Progenitor cell of endocrine pancreas (in vitro differentiated cells): ENCODE results near the gene UGT1A1. TPM values are rescaled to one million over a fixed set of nuclear protein-coding genes. Genes with fewer than 3 reads are reported as not detected.

Experiments
- DNase-seq: peaks from one replicate; pipeline ENCODE4 v3.0.0; 2021; ENCODE audit warnings: low spot score; ENCODE audit not compliant: unreplicated experiment
- H3K27ac Mint-ChIP-seq: 2 replicates; pipeline ENCODE4 v1.8.0; 2021; ENCODE audit warnings: mild to moderate bottlenecking, moderate library complexity, mixed read lengths
- H3K27me3 Mint-ChIP-seq: 2 replicates; pipeline ENCODE4 v1.8.0; 2021; ENCODE audit warnings: mixed read lengths
- H3K36me3 Mint-ChIP-seq: 2 replicates; pipeline ENCODE4 v1.8.0; 2022; ENCODE audit warnings: mixed read lengths; ENCODE audit not compliant: insufficient read depth
- H3K4me1 Mint-ChIP-seq: 2 replicates; pipeline ENCODE4 v1.8.0; 2021; ENCODE audit warnings: low read depth, mixed read lengths
- H3K4me3 Mint-ChIP-seq: 2 replicates; pipeline ENCODE4 v1.8.0; 2021; ENCODE audit warnings: low read depth, mild to moderate bottlenecking, moderate library complexity, mixed read lengths
- H3K9me3 Mint-ChIP-seq: 2 replicates; pipeline ENCODE4 v1.8.0; 2021; ENCODE audit warnings: low read depth, mixed read lengths
- total RNA-seq: library from RNA; stranded (reverse); gene quantifications from 2 replicates; pipeline ENCODE4 v1.2.1, GENCODE V29; 2021
- TF ChIP-seq, protein P1 (sequence below): fragments of 200-600 bp; sonication (generic); IDR thresholded peaks from one replicate; pipeline ENCODE4 v1.5.0; 2021; ENCODE audit warnings: antibody characterized with exemption, mild to moderate bottlenecking; ENCODE audit not compliant: unreplicated experiment

Gene UGT1A1
- total RNA-seq, 1 donor from 2014 or later, result not detected

DNA sequence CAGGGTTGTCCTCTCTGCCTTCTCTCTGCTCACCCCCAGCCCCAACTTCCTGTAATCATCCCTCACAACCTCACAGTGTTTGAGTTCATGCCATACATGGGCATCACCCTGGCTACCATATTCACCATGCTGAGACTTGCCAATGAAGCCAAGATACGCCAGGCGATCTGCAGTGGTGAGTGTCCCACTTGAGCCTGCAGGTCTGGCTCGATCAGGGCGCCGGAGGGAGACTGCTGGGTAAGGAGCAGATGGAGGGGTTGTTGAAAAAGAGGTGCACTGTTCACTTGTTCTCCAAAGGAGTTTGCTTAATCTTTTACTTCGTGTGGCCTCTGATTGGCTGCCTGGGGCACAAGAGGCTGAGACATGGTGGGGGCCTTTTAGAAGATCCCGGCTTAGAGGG is 32.6 kb downstream of the UGT1A1 start:
- Mint-ChIP-seq H3K4me1 (no peaks in the 10 kb centered on the region), H3K27ac (no peak overlapping the region), H3K9me3 (no peaks in the 10 kb centered on the region), H3K27me3 (peaks cover 11% of the 10 kb centered on the region), H3K4me3 (no peak overlapping the region), H3K36me3 (no peaks in the 10 kb centered on the region)
- DNase-seq, result no peak
- TF ChIP-seq, protein P1, sequence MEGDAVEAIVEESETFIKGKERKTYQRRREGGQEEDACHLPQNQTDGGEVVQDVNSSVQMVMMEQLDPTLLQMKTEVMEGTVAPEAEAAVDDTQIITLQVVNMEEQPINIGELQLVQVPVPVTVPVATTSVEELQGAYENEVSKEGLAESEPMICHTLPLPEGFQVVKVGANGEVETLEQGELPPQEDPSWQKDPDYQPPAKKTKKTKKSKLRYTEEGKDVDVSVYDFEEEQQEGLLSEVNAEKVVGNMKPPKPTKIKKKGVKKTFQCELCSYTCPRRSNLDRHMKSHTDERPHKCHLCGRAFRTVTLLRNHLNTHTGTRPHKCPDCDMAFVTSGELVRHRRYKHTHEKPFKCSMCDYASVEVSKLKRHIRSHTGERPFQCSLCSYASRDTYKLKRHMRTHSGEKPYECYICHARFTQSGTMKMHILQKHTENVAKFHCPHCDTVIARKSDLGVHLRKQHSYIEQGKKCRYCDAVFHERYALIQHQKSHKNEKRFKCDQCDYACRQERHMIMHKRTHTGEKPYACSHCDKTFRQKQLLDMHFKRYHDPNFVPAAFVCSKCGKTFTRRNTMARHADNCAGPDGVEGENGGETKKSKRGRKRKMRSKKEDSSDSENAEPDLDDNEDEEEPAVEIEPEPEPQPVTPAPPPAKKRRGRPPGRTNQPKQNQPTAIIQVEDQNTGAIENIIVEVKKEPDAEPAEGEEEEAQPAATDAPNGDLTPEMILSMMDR, result no peak

DNA sequence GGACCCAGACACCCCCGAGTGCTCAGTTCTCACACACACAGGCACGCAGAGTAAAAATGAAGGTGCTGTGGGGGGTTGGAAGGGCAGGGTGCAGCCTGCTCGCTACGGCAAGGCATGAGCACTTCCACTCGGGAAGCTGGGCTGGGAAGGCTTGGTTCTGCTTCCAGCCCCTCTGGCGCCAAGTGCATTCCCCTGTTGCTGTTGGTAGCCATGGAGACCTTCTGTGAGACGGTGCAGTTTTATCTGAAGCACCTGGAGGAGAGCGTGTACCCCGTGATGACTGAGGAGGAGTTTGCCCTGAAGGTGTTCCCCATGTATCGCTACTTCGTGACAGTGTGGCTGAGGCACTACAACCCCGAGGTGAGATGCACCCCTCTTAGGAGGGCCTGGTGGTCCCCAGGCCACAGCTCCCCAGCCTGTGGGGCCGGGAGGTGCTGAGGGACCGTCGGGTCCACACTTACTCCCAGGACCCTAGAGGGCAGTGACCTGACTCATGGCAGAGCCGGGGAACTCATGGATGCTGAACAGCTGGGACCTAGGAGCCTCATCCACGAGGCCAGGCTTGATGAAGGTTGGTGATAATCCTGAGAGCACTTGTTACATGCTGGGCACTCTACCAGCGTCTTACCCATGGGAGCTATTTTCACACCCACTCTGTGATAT is 33.5 kb downstream of the UGT1A1 start:
- Mint-ChIP-seq H3K36me3 (no peaks in the 10 kb centered on the region), H3K4me3 (no peak overlapping the region), H3K9me3 (no peaks in the 10 kb centered on the region), H3K27me3 (peaks cover 11% of the 10 kb centered on the region), H3K27ac (no peak overlapping the region), H3K4me1 (no peaks in the 10 kb centered on the region)
- TF ChIP-seq, protein P1, result no peak
- DNase-seq, result no peak

DNA sequence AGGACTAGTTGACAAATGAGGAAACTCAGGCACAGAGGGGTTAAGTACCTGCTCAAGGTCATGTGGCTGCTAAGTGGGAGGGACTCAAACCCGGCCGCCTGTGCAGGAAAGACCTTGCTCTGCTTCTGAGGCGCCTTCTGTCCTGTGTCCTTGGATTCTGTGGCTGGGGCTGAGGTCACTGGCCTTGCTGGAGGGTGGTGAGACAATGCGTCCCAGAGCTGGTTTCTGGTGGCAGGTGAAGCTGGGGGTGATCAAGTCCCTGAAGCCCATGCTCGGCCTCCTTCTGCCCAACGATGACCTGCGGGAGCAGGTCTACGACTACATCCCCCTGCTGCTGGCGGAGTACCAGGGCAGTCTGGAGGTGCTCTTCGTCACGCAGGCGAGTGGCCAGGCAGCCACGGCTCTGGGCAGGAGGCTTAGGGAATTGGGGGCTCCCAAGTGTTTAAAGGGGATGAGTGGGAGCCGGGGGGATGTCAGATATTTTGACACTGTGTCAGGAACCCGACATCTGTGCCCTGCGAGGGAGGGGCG is 34.1 kb downstream of the UGT1A1 start:
- Mint-ChIP-seq H3K9me3 (no peaks in the 10 kb centered on the region), H3K27me3 (peaks cover 14% of the 10 kb centered on the region), H3K36me3 (no peaks in the 10 kb centered on the region), H3K4me1 (no peaks in the 10 kb centered on the region), H3K27ac (no peak overlapping the region), H3K4me3 (no peak overlapping the region)
- no peak for DNase-seq
- TF ChIP-seq, protein P1, result no peak

DNA sequence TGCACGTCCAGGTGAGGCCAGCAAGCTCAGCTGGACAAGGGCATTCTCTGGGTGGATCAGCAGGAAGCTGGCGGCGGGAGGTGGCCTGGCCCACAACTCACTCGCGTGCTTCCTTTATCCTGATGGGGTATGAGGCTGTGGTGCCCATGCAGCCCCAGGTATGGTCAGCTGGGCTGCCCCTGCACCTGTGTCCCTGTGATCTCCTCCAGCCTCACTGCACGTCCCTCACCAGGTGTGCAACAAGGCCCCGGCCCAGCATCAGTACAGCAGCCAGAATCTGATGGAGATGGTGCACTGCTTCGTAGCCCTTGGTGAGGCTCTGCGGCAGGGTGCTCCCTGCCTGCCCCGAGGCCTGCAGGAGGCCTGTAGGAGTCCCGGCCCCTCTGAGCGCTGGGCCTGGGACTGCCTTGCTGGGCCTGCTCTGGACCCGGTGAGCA is 35.7 kb downstream of the UGT1A1 start:
- Mint-ChIP-seq H3K4me3 (no peak overlapping the region), H3K4me1 (no peaks in the 10 kb centered on the region), H3K9me3 (peaks cover 5% of the 10 kb centered on the region), H3K36me3 (no peaks in the 10 kb centered on the region), H3K27ac (no peak overlapping the region), H3K27me3 (peaks cover 17% of the 10 kb centered on the region)
- DNase-seq, result peak; percentile 6
- TF ChIP-seq, protein P1, result no peak

DNA sequence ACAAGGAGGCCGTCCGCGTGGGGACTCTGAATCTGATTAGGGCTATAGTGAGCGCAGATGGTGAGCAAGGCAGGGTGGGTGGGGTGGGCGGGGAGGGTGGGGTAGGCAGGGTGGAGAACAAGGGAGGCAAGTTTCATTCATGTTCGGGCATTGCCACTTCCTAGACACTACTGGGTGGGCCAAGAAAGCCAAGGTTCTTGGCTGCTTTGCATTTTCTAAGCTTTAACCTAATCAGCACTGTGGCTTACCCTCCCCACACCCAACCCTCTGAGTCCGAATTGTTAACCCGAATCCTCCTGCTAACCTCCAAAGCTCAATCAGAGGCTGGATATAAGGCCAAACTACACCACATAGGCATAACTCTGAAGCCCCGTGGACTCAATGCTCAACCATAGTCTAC is 36.2 kb downstream of the UGT1A1 start:
- TF ChIP-seq, protein P1, result no peak
- no peak overlapping the region for H3K4me3 Mint-ChIP-seq
- no peak overlapping the region for H3K27ac Mint-ChIP-seq
- DNase-seq, result peak; percentile 2
- no peaks in the 10 kb centered on the region for H3K36me3 Mint-ChIP-seq
- no peaks in the 10 kb centered on the region for H3K4me1 Mint-ChIP-seq
- peaks cover 12% of the 10 kb centered on the region for H3K27me3 Mint-ChIP-seq
- H3K9me3 Mint-ChIP-seq, result peaks cover 5% of the 10 kb centered on the region
